HG02870 (cell line): ENCODE results near the gene OTOL1.

ENCODE experiments used
- ATAC-seq: cut with Tn5 transposase; IDR thresholded peaks from one replicate; pipeline ENCODE4 v1.9.1; 2021; ENCODE audit warnings: mild to moderate bottlenecking, moderate library complexity; ENCODE audit not compliant: unreplicated experiment

Gene OTOL1

GRCh38 chr3:161496508-161496907 lies at the start of gene OTOL1:
OTOL1 (plus strand) TSS chr3:161496808; CDS start chr3:161496808, 0 bp downstream.
- no peak for ATAC-seq

- no peak for ATAC-seq
Measured at GRCh38 chr3:161449785-161450184, 46.8 kb upstream of the OTOL1 start.

- ATAC-seq, result peak; percentile 56
Measured at GRCh38 chr3:161452179-161452578, 44.4 kb upstream of the OTOL1 start.

- no peak for ATAC-seq
Measured at GRCh38 chr3:161454615-161455014, 42.0 kb upstream of the OTOL1 start.

- ATAC-seq, result no peak
Measured at GRCh38 chr3:161455962-161456361, 40.6 kb upstream of the OTOL1 start.

- ATAC-seq, result no peak
Measured at GRCh38 chr3:161462138-161462537, 34.5 kb upstream of the OTOL1 start.

- ATAC-seq, result no peak
Measured at GRCh38 chr3:161471211-161471610, 25.4 kb upstream of the OTOL1 start.

GRCh38 chr3:161474139-161474538 lies 22.5 kb upstream of the OTOL1 start:
- no peak for ATAC-seq

GRCh38 chr3:161474741-161475140 lies 21.9 kb upstream of the OTOL1 start:
- ATAC-seq, result no peak

- ATAC-seq, result no peak
Measured at GRCh38 chr3:161475206-161475605, 21.4 kb upstream of the OTOL1 start.

- no peak for ATAC-seq
Measured at GRCh38 chr3:161475905-161476304, 20.7 kb upstream of the OTOL1 start.

- no peak for ATAC-seq
Measured at GRCh38 chr3:161484226-161484625, 12.4 kb upstream of the OTOL1 start.

GRCh38 chr3:161488284-161488683 lies 8.3 kb upstream of the OTOL1 start:
- peak; percentile 63 for ATAC-seq

GRCh38 chr3:161489395-161489794 lies 7.2 kb upstream of the OTOL1 start:
- ATAC-seq, result peak; percentile 92

GRCh38 chr3:161490845-161491244 lies 5.8 kb upstream of the OTOL1 start:
- peak; percentile 47 for ATAC-seq

- no peak for ATAC-seq
Measured at GRCh38 chr3:161498259-161498921, 1.8 kb downstream of the OTOL1 start.

GRCh38 chr3:161500068-161500796 lies 3.6 kb downstream of the OTOL1 start:
- no peak for ATAC-seq

- no peak for ATAC-seq
Measured at GRCh38 chr3:161503271-161503670, 6.7 kb downstream of the OTOL1 start.

GRCh38 chr3:161508852-161509477 lies 12.4 kb downstream of the OTOL1 start:
- peak; percentile 75 for ATAC-seq

- no peak for ATAC-seq
Measured at GRCh38 chr3:161510510-161511260, 14.1 kb downstream of the OTOL1 start.

- no peak for ATAC-seq
Measured at GRCh38 chr3:161523916-161524315, 27.3 kb downstream of the OTOL1 start.
